Ascending aorta (tissue), 2 donors: Measurements from ENCODE around the gene CCN2. TPM values are rescaled to one million over a fixed set of nuclear protein-coding genes. Genes with fewer than 3 reads are reported as not detected.

ENCODE experiments used
- DNase-seq, 2 donors: peaks; one replicate each; pipeline ENCODE4 v3.0.0-alpha.2; 2019; ENCODE audit warnings: low spot score in 2 of 2
- H3K27ac ChIP-seq, 2 donors: fragments of 200-600 bp; sonication (generic); one replicate each; pipeline ENCODE4 v1.5.1; 2016 to 2017; ENCODE audit warnings: mild to moderate bottlenecking in 1 of 2
- H3K27me3 ChIP-seq: fragments of 200-600 bp; sonication (generic); one replicate; pipeline ENCODE4 v1.5.1; 2017
- H3K36me3 ChIP-seq, 2 donors: fragments of 200-600 bp; sonication (generic); one replicate each; pipeline ENCODE4 v1.5.1; 2016
- H3K4me1 ChIP-seq, 2 donors: fragments of 200-600 bp; sonication (generic); one replicate each; pipeline ENCODE4 v1.5.1; 2016 to 2017; ENCODE audit warnings: mild to moderate bottlenecking in 1 of 2
- H3K4me3 ChIP-seq, 2 donors: fragments of 200-600 bp; sonication (generic); one replicate each; pipeline ENCODE4 v1.5.1; 2016 to 2017; ENCODE audit warnings: mild to moderate bottlenecking in 1 of 2
- H3K9me3 ChIP-seq, 2 donors: fragments of 200-600 bp; sonication (generic); one replicate each; pipeline ENCODE4 v1.5.1; 2016
- CTCF ChIP-seq, 3 experiments: fragments of 200-600 bp in 2 of 3; fragments of 450-650 bp in 1 of 3; sonication (generic) in 2 of 3; IDR thresholded peaks; one replicate each; pipeline ENCODE4 v1.5.1; 2016 to 2019; ENCODE audit warnings: antibody characterized with exemption in 3 of 3, mild to moderate bottlenecking in 1 of 3, moderate library complexity in 1 of 3
- intact Hi-C: fragments of 100-400 bp; cut with DNase I; formaldehyde crosslinking; loops from one replicate; pipeline ENCODE4 v1.15.1; 2023
- total RNA-seq: library from RNA; depleted of rRNA; stranded (reverse); fragments of >200 nt; gene quantifications from one replicate; pipeline ENCODE4 v1.1.0, GENCODE V29; 2016

CCN2 gene
- total RNA-seq, 1 donor from 2014 or later = 916 TPM

GRCh38 chr6:131946992-131947955 lies 3.9 kb downstream of the CCN2 start:
- H3K4me3 ChIP-seq = peak overlapping the region; percentile 84 to 86

GRCh38 chr6:131946404-131946991 lies 4.7 kb downstream of the CCN2 start:
- intact Hi-C loops = no loop called here

More at GRCh38 chr6:131946992-131947955, 3.9 kb downstream of the CCN2 start:
- no peak for DNase-seq
- Histone ChIP-seq H3K4me1 (peaks cover 0 to 7% of the 10 kb centered on the region in 2 donors), H3K27ac (peak overlapping the region; percentile 92 to 94), H3K27me3 (no peaks in the 10 kb centered on the region), H3K9me3 (no peaks in the 10 kb centered on the region), H3K36me3 (peaks cover 12 to 35% of the 10 kb centered on the region in 2 donors)
- no peak for TF ChIP-seq CTCF (IDR thresholded peaks at IDR 0.05)
- intact Hi-C loops = no loop called here

GRCh38 chr6:131945971-131946370 lies 5.2 kb downstream of the CCN2 start:
- intact Hi-C loops = no loop called here
- H3K4me1 ChIP-seq = no peaks in the 10 kb centered on the region
- H3K36me3 ChIP-seq = peaks cover 12 to 34% of the 10 kb centered on the region in 2 donors
- no peak for TF ChIP-seq CTCF (IDR thresholded peaks at IDR 0.05)
- H3K4me3 ChIP-seq = no peak overlapping the region
- no peaks in the 10 kb centered on the region for H3K9me3 ChIP-seq
- DNase-seq = no peak
- H3K27ac ChIP-seq = peak overlapping the region in 1 of 2 donors; percentile 44
- H3K27me3 ChIP-seq = no peaks in the 10 kb centered on the region

More at GRCh38 chr6:131946404-131946991, 4.7 kb downstream of the CCN2 start:
- peaks cover 12 to 35% of the 10 kb centered on the region in 2 donors for H3K36me3 ChIP-seq
- no peaks in the 10 kb centered on the region for H3K4me1 ChIP-seq
- TF ChIP-seq CTCF (IDR thresholded peaks at IDR 0.05) = no peak
- peak in 1 of 2 donors; percentile 75 for DNase-seq
- peak overlapping the region in 1 of 2 donors; percentile 84 for H3K4me3 ChIP-seq
- H3K9me3 ChIP-seq = no peaks in the 10 kb centered on the region
- no peaks in the 10 kb centered on the region for H3K27me3 ChIP-seq
- peak overlapping the region in 1 of 2 donors; percentile 94 for H3K27ac ChIP-seq

GRCh38 chr6:131937703-131938631 lies 13.2 kb downstream of the CCN2 start:
- H3K4me1 ChIP-seq = no peaks in the 10 kb centered on the region
- TF ChIP-seq CTCF (IDR thresholded peaks at IDR 0.05) = no peak
- H3K27ac ChIP-seq = no peak overlapping the region
- DNase-seq = no peak
- no peaks in the 10 kb centered on the region for H3K36me3 ChIP-seq
- H3K27me3 ChIP-seq = no peaks in the 10 kb centered on the region
- no peak overlapping the region for H3K4me3 ChIP-seq
- intact Hi-C loops = no loop called here
- no peaks in the 10 kb centered on the region for H3K9me3 ChIP-seq

GRCh38 chr6:131937226-131937625 lies 13.9 kb downstream of the CCN2 start:
- Histone ChIP-seq H3K27me3 (no peaks in the 10 kb centered on the region), H3K27ac (no peak overlapping the region), H3K4me3 (no peak overlapping the region), H3K9me3 (no peaks in the 10 kb centered on the region), H3K36me3 (no peaks in the 10 kb centered on the region), H3K4me1 (no peaks in the 10 kb centered on the region)
- intact Hi-C loops = no loop called here
- TF ChIP-seq CTCF (IDR thresholded peaks at IDR 0.05) = no peak
- no peak for DNase-seq
